Endothelial cell of umbilical vein (primary cell): Measurements from ENCODE around the gene PRKCQ. TPM values are rescaled to one million over a fixed set of nuclear protein-coding genes. Genes with fewer than 3 reads are reported as not detected.

Experiments used
- BruUV-seq: library from RNA; stranded (reverse); fragments of 400-500 nt; replicated peaks from 2 replicates; lab custom pipeline; 2021; lab: Mats Ljungman, UMichigan
- CTCF ChIA-PET: fragments of 300-600, 350-600 bp; sonication (Branson Sonifier 250); formaldehyde crosslinking; loops from one replicate; lab custom pipeline; 2021; ENCODE audit warnings: antibody characterized with exemption, inconsistent platforms; lab: Charles Lee
- POLR2A ChIA-PET: fragments of 300-600, 350-600 bp; sonication (Branson Sonifier 250); formaldehyde crosslinking; loops from one replicate; lab custom pipeline; 2021; ENCODE audit warnings: antibody characterized with exemption, inconsistent platforms; lab: Charles Lee
- DNase-seq: peaks from one replicate; pipeline ENCODE4 v3.0.0-alpha.2; 2011; ENCODE audit warnings: low read depth, low spot score
- FAIRE-seq: peaks from 2 replicates; lab custom pipeline; 2011; peaks lifted over from hg19 to GRCh38; lab: Jason Lieb, UNC
- H2AFZ ChIP-seq: 2 replicates; pipeline ENCODE4 v1.6.0; 2012; ENCODE audit warnings: low read depth, low read length, control low read depth, inconsistent platforms
- H3K27ac ChIP-seq: 2 replicates; pipeline ENCODE4 v1.5.1; 2011; ENCODE audit warnings: low read depth, mild to moderate bottlenecking, control low read depth, low read length, moderate library complexity; ENCODE audit not compliant: insufficient read depth
- H3K27me3 ChIP-seq, 2 experiments: 2 replicates each; pipeline versions ENCODE4 v1.6.0 to v1.6.1; 2011; ENCODE audit warnings: low read length in 2 of 2, mixed read lengths in 1 of 2; ENCODE audit not compliant: control insufficient read depth in 2 of 2, insufficient read depth in 2 of 2
- H3K36me3 ChIP-seq, 2 experiments: 2 replicates in 1 of 2; 3 replicates in 1 of 2; pipeline ENCODE4 v1.5.1; 2011; ENCODE audit warnings: low read length in 2 of 2, mild to moderate bottlenecking in 1 of 2, moderate library complexity in 1 of 2; ENCODE audit not compliant: control insufficient read depth in 2 of 2, insufficient read depth in 2 of 2; ENCODE audit errors: extremely low read depth in 1 of 2
- H3K4me1 ChIP-seq: 3 replicates; pipeline ENCODE4 v1.5.1; 2011; ENCODE audit warnings: mild to moderate bottlenecking, low read length; ENCODE audit not compliant: control insufficient read depth, insufficient read depth; ENCODE audit errors: extremely low read depth
- H3K4me2 ChIP-seq: 2 replicates; pipeline ENCODE4 v1.6.1; 2011; ENCODE audit warnings: low read length, control low read depth, mixed read lengths; ENCODE audit not compliant: insufficient read depth
- H3K4me3 ChIP-seq, 3 experiments: fragments of 200-600 bp in 1 of 3; sonication (generic), shearing (Covaris generic) in 1 of 3; replicated peaks in 1 of 3; 2 replicates each; pipeline ENCODE4 v1.5.1; 2011 to 2016; ENCODE audit warnings: control low read depth in 3 of 3, low read length in 3 of 3, mild to moderate bottlenecking in 2 of 3, inconsistent platforms in 1 of 3, low read depth in 1 of 3, moderate library complexity in 1 of 3; ENCODE audit not compliant: insufficient read depth in 1 of 3
- H3K79me2 ChIP-seq: 2 replicates; pipeline ENCODE4 v1.6.0; 2012; ENCODE audit warnings: low read length, inconsistent platforms; ENCODE audit not compliant: control insufficient read depth, insufficient read depth
- H3K9ac ChIP-seq: replicated peaks from 2 replicates; pipeline ENCODE3; 2011; ENCODE audit warnings: low read length, control low read depth; ENCODE audit not compliant: insufficient read depth; ENCODE audit errors: extremely low read depth
- H3K9me1 ChIP-seq: replicated peaks from 3 replicates; pipeline ENCODE4 v1.6.0; 2011; ENCODE audit warnings: mild to moderate bottlenecking, low read length; ENCODE audit not compliant: control insufficient read depth, insufficient read depth; ENCODE audit errors: extremely low read depth
- H3K9me3 ChIP-seq: replicated peaks from 2 replicates; pipeline ENCODE4 v1.5.1; 2012; ENCODE audit warnings: low read length, inconsistent platforms; ENCODE audit not compliant: control insufficient read depth, insufficient read depth
- H4K20me1 ChIP-seq: replicated peaks from 2 replicates; pipeline ENCODE3; 2011; ENCODE audit warnings: mild to moderate bottlenecking, low read length; ENCODE audit not compliant: control insufficient read depth, insufficient read depth; ENCODE audit errors: extremely low read depth
- EZH2 ChIP-seq: IDR thresholded peaks from 2 replicates; pipeline ENCODE4 v1.6.1; 2012; ENCODE audit warnings: borderline replicate concordance, low read depth, mild to moderate bottlenecking, moderate library complexity, low read length, inconsistent platforms; ENCODE audit not compliant: severe bottlenecking
- FOS ChIP-seq: IDR thresholded peaks from 2 replicates; pipeline ENCODE4 v1.6.1; 2011; ENCODE audit warnings: mild to moderate bottlenecking, low read length, moderate library complexity, borderline replicate concordance; ENCODE audit not compliant: insufficient read depth
- GATA2 ChIP-seq: IDR thresholded peaks from 2 replicates; pipeline ENCODE4 v1.7.0; 2011; ENCODE audit warnings: low read depth, mild to moderate bottlenecking, moderate library complexity, mixed read lengths, low read length; ENCODE audit not compliant: insufficient read length, insufficient read depth
- JUN ChIP-seq: IDR thresholded peaks from 2 replicates; pipeline ENCODE4 v1.6.1; 2011; ENCODE audit warnings: borderline replicate concordance, low read depth; ENCODE audit not compliant: insufficient read length, insufficient read depth
- MYC ChIP-seq: IDR thresholded peaks from one replicate; pipeline ENCODE4 v1.6.1; 2011; ENCODE audit warnings: mild to moderate bottlenecking, low read depth, low read length
- POLR2A ChIP-seq: IDR thresholded peaks from 2 replicates; pipeline ENCODE4 v1.6.1; 2012; ENCODE audit warnings: low read depth, mild to moderate bottlenecking, control low read depth, low read length
- POLR2AphosphoS5 ChIP-seq: IDR thresholded peaks from 2 replicates; pipeline ENCODE4 v1.6.1; 2012; ENCODE audit warnings: low read depth, mild to moderate bottlenecking, control low read depth, low read length, moderate library complexity; ENCODE audit not compliant: insufficient read depth
- dilution Hi-C: fragments of 300-500 bp; cut with MboI; formaldehyde crosslinking; loops from one replicate; pipeline ENCODE4 v1.15.0; 2019; ENCODE audit warnings: low sequenced_read_pairs; ENCODE audit not compliant: extremely low pct_ligation_motif_present
- intact Hi-C: fragments of 100-400 bp; cut with micrococcal nuclease; formaldehyde crosslinking; loops from one replicate; pipeline ENCODE4 v1.10.0; 2022
- polyA plus RNA-seq, 4 experiments: library from polyadenylated mRNA; depleted of rRNA in 3 of 4; stranded (reverse) in 3 of 4; unstranded in 1 of 4; fragments of >200 nt; gene quantifications; 2 replicates each; pipeline versions ENCODE4 v1.2.1 to v1.2.3, GENCODE V29; 2011 to 2012; ENCODE audit warnings: missing spikeins in 1 of 4
- total RNA-seq: library from RNA; stranded (reverse); gene quantifications from 2 replicates; pipeline ENCODE4 v1.2.3, GENCODE V29; 2021
- TF ChIP-seq, protein P1 (sequence below): IDR thresholded peaks from 2 replicates; pipeline ENCODE4 v1.6.1; 2011; ENCODE audit not compliant: insufficient read depth, insufficient read length
- TF ChIP-seq, protein P2 (sequence below), 2 donors: IDR thresholded peaks; 1 replicate in 1 of 2; 2 replicates in 1 of 2; pipeline ENCODE4 v1.5.1; 2011; ENCODE audit warnings: low read length in 2 of 2, mild to moderate bottlenecking in 2 of 2, moderate library complexity in 2 of 2, control low read depth in 1 of 2, inconsistent platforms in 1 of 2, low read depth in 1 of 2; ENCODE audit not compliant: insufficient read depth in 1 of 2; ENCODE audit errors: extremely low read depth in 1 of 2

The PRKCQ gene
- total and polyA plus RNA-seq, 2 donors (not counting 3 experiments of a cell fraction or from before 2014, with no cell fraction given), result 0.32 to 0.55 TPM

DNA sequence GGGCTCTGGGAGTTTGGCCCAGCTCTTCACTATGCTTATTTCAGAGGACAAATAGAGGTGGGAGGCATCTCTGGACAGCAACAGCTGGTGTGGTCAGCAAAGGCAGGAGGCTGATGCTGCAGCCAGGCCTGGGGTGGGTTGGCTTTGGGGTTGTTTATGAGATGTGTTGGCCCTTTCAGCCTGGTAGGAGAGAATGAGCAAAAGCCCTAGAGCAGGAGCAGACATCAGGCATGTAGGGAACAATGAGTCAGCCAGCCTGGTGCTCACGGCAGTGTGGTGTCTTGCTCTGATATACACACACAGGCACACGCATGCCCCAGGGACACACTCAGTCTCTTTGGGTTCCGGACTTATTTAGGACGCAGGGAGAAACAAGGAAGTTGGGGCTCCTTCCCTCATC is 157.1 kb downstream of the PRKCQ start:
- Histone ChIP-seq H3K36me3 (no peaks in the 10 kb centered on the region), H3K9me3 (no peaks in the 10 kb centered on the region), H3K9me1 (no peaks in the 10 kb centered on the region), H3K4me1 (no peaks in the 10 kb centered on the region), H3K27me3 (peaks cover 2 to 3% of the 10 kb centered on the region in 2 experiments), H3K4me3 (no peak overlapping the region), H3K27ac (no peak overlapping the region), H4K20me1 (no peaks in the 10 kb centered on the region), H3K9ac (no peak overlapping the region), H2AFZ (no peak overlapping the region), H3K4me2 (no peak overlapping the region), H3K79me2 (no peaks in the 10 kb centered on the region)
- DNase-seq, result no peak
- ChIA-PET CTCF (no interaction called here), POLR2A (no interaction called here)
- no peak for FAIRE-seq
- intact Hi-C loops (no loop called here), dilution Hi-C loops (no loop called here)
- BruUV-seq, result no TSS peak
- TF ChIP-seq EZH2, result no peak
- TF ChIP-seq, protein P1, sequence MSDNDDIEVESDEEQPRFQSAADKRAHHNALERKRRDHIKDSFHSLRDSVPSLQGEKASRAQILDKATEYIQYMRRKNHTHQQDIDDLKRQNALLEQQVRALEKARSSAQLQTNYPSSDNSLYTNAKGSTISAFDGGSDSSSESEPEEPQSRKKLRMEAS, result no peak
- TF ChIP-seq POLR2A, result no peak
- TF ChIP-seq JUN, result no peak
- no peak for TF ChIP-seq POLR2AphosphoS5
- TF ChIP-seq, protein P2, sequence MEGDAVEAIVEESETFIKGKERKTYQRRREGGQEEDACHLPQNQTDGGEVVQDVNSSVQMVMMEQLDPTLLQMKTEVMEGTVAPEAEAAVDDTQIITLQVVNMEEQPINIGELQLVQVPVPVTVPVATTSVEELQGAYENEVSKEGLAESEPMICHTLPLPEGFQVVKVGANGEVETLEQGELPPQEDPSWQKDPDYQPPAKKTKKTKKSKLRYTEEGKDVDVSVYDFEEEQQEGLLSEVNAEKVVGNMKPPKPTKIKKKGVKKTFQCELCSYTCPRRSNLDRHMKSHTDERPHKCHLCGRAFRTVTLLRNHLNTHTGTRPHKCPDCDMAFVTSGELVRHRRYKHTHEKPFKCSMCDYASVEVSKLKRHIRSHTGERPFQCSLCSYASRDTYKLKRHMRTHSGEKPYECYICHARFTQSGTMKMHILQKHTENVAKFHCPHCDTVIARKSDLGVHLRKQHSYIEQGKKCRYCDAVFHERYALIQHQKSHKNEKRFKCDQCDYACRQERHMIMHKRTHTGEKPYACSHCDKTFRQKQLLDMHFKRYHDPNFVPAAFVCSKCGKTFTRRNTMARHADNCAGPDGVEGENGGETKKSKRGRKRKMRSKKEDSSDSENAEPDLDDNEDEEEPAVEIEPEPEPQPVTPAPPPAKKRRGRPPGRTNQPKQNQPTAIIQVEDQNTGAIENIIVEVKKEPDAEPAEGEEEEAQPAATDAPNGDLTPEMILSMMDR (IDR thresholded peaks at IDR 0.05; ENCODE audit: extremely low read depth in 1 of 2, insufficient read depth in 1 of 2, low read depth in 1 of 2, low read length in 2 of 2), result no peak
- no peak for TF ChIP-seq GATA2
- TF ChIP-seq FOS, result no peak
- no peak for TF ChIP-seq MYC
